Karpas-422 (cell line): ENCODE results near the gene SMARCC2. TPM values are rescaled to one million over a fixed set of nuclear protein-coding genes. Genes with fewer than 3 reads are reported as not detected.
"Not testable (repeated sequence)": the region's sequence is repeated elsewhere in the genome, so short reads cannot be mapped to it uniquely, and the experiment has no call there.

ENCODE experiments used
- DNase-seq: peaks from one replicate; pipeline ENCODE4 v3.0.0-alpha.2; 2015
- H2AFZ ChIP-seq: fragments of 200-600 bp; sonication (generic); 2 replicates; pipeline ENCODE4 v1.6.1; 2014; ENCODE audit warnings: antibody characterized with exemption, low read length, mixed read lengths
- H3K27ac ChIP-seq: fragments of 200-600 bp; sonication (generic); 2 replicates; pipeline ENCODE4 v1.5.1; 2014; ENCODE audit warnings: mild to moderate bottlenecking, low read length, moderate library complexity
- H3K27me3 ChIP-seq: fragments of 200-600 bp; sonication (generic); 2 replicates; pipeline ENCODE4 v1.6.1; 2014; ENCODE audit warnings: low read length, mixed read lengths
- H3K36me3 ChIP-seq: fragments of 200-600 bp; sonication (generic); 2 replicates; pipeline ENCODE4 v1.6.1; 2014; ENCODE audit warnings: low read length, mixed read lengths; ENCODE audit not compliant: insufficient read depth
- H3K4me1 ChIP-seq: fragments of 200-600 bp; sonication (generic); 2 replicates; pipeline ENCODE4 v1.6.1; 2014; ENCODE audit warnings: mild to moderate bottlenecking, low read length, mixed read lengths
- H3K4me2 ChIP-seq: fragments of 200-600 bp; sonication (generic); 2 replicates; pipeline ENCODE4 v1.6.1; 2014; ENCODE audit warnings: low read length, low read depth, mild to moderate bottlenecking; ENCODE audit not compliant: poor library complexity, severe bottlenecking
- H3K4me3 ChIP-seq: fragments of 200-600 bp; sonication (generic); 2 replicates; pipeline ENCODE4 v1.5.1; 2014; ENCODE audit warnings: mild to moderate bottlenecking, antibody characterized with exemption, low read length, mixed read lengths
- H3K79me2 ChIP-seq: fragments of 200-600 bp; sonication (generic); 2 replicates; pipeline ENCODE4 v1.6.1; 2014; ENCODE audit warnings: mild to moderate bottlenecking, low read length, mixed read lengths
- H3K9ac ChIP-seq: fragments of 200-600 bp; sonication (generic); 2 replicates; pipeline ENCODE4 v1.6.0; 2014; ENCODE audit warnings: low read length
- H3K9me2 ChIP-seq: fragments of 200-600 bp; sonication (generic), shearing (Covaris generic); replicated peaks from 2 replicates; pipeline ENCODE4 v1.6.0; 2014; ENCODE audit warnings: mild to moderate bottlenecking, low read length, moderate library complexity; ENCODE audit not compliant: insufficient read depth
- H3K9me3 ChIP-seq: fragments of 300-700, 200-600 bp; sonication (generic); 2 replicates; pipeline ENCODE4 v1.6.1; 2014; ENCODE audit warnings: low read length, mixed read lengths
- H4K20me1 ChIP-seq: fragments of 200-600 bp; sonication (generic); 2 replicates; pipeline ENCODE4 v1.6.1; 2014; ENCODE audit warnings: mild to moderate bottlenecking, antibody characterized with exemption, low read length, low read depth; ENCODE audit not compliant: insufficient read depth
- total RNA-seq: library from RNA; depleted of rRNA; stranded (reverse); fragments of >200 nt; shearing (Covaris generic); gene quantifications from 2 replicates; pipeline ENCODE4 v1.2.3, GENCODE V29; 2014; ENCODE audit warnings: low replicate concordance

Gene SMARCC2
- total RNA-seq, 1 experiment from 2014 or later = 26.2 TPM

DNA sequence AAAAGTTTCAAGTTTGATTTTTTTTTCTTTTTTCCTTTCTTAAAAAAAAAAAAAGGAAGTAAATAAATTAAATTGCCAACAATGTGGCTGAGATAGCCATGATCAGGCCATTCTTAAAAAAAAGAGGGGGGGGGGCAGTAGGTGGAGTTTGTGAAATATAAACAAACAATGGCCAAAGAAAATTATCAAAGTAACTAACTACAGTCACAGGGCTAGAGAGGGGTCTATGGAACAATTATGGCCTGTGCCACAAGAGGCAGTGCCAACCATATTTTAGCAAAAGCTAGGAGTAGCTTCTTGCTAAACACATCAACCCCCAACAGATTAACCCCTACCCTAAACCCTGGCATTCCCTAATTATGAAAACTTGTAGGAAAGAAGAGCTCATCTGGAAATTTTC, 16.2 kb upstream of the SMARCC2 start:
- H3K4me1 ChIP-seq = peaks cover 30% of the 10 kb centered on the region
- H3K27me3 ChIP-seq = no peaks in the 10 kb centered on the region
- no peak overlapping the region for H3K9ac ChIP-seq
- no peak overlapping the region for H2AFZ ChIP-seq
- H3K79me2 ChIP-seq = no peaks in the 10 kb centered on the region
- H4K20me1 ChIP-seq = no peaks in the 10 kb centered on the region
- peak overlapping the region; percentile 28 for H3K4me2 ChIP-seq
- peak; percentile 60 for DNase-seq
- peaks cover 29% of the 10 kb centered on the region; the same call in 1 of the 2 replicates for H3K36me3 ChIP-seq
- no peak overlapping the region for H3K4me3 ChIP-seq
- peak overlapping the region; percentile 18 for H3K27ac ChIP-seq
- H3K9me2 ChIP-seq = no peaks in the 10 kb centered on the region
- H3K9me3 ChIP-seq = no peaks in the 10 kb centered on the region

DNA sequence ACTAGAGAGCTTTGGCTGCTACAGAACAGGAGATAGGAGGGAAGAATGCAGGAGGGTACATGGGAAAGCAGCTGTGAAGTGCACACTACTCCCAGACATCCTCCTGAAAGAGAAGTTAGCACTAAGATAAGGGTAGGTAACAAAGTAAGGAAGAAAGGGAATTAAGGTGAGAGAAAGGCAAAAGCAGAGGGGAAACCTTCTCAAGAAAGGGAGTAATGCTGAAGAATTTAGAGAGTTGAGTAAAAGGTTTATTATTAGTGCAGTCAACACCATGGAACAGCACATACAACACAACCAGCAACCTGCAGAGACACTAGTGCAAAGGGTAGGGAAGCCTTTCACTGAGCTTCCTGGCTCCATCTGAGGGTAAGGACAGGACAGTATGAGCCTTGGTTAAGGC, 15.0 kb upstream of the SMARCC2 start:
- Histone ChIP-seq H4K20me1 (no peaks in the 10 kb centered on the region), H3K27me3 (no peaks in the 10 kb centered on the region), H3K4me1 (peaks cover 30% of the 10 kb centered on the region), H3K4me3 (no peak overlapping the region), H2AFZ (no peak overlapping the region), H3K9me2 (no peaks in the 10 kb centered on the region), H3K4me2 (no peak overlapping the region), H3K79me2 (no peaks in the 10 kb centered on the region), H3K9me3 (no peaks in the 10 kb centered on the region), H3K27ac (no peak overlapping the region), H3K9ac (no peak overlapping the region), H3K36me3 (peaks cover 20% of the 10 kb centered on the region; the same call in 1 of the 2 replicates)
- DNase-seq = no peak

DNA sequence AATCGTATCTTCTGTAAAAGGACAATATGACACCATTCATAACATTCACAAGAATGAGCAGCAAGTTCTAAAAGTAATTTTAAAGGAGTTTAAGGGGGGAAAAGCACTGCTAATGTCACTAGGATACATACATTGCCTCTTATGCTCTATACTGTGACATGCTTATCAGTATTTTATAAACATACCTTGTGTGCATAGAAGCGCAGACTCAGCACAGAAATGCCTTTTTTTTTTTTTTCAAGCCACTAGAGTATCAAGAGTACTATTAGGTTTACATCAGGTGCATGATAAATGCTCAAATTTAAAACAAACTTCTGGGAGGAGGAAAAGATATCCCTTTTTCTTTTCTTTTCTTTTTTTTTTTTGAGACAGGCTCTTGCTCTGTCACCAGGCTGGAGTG, 13.6 kb upstream of the SMARCC2 start:
- Histone ChIP-seq H3K9me2 (no peaks in the 10 kb centered on the region), H3K27ac (no peak overlapping the region), H3K36me3 (peaks cover 18% of the 10 kb centered on the region; the same call in 1 of the 2 replicates), H3K4me3 (no peak overlapping the region), H4K20me1 (no peaks in the 10 kb centered on the region), H3K4me1 (peaks cover 25% of the 10 kb centered on the region), H2AFZ (no peak overlapping the region), H3K9me3 (no peaks in the 10 kb centered on the region), H3K79me2 (no peaks in the 10 kb centered on the region), H3K27me3 (no peaks in the 10 kb centered on the region), H3K9ac (no peak overlapping the region), H3K4me2 (no peak overlapping the region)
- DNase-seq = no peak

DNA sequence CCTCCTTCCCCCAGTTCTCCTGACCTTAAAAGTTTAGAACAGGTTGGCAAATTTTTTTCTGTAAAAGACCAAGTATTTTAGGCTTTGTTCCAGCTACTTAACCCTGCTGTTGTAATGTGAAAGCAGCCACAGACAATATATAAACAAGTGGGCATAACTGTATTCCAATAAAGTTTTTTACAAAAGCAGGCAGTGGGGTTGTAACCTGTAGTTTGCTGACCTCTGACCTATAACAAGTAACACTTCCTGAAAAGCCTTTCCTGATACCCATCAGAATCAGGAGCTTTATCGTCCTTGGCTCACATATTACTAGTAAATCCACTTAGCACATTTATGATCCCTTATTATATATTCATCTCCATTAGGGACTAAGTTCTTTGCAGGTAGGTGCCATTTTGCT, 13.1 kb upstream of the SMARCC2 start:
- H2AFZ ChIP-seq = no peak overlapping the region
- no peaks in the 10 kb centered on the region for H3K9me3 ChIP-seq
- no peak overlapping the region for H3K9ac ChIP-seq
- H3K4me1 ChIP-seq = peaks cover 20% of the 10 kb centered on the region
- H3K27me3 ChIP-seq = no peaks in the 10 kb centered on the region
- no peaks in the 10 kb centered on the region for H4K20me1 ChIP-seq
- H3K4me2 ChIP-seq = no peak overlapping the region
- DNase-seq = no peak
- no peaks in the 10 kb centered on the region for H3K9me2 ChIP-seq
- no peaks in the 10 kb centered on the region for H3K79me2 ChIP-seq
- no peak overlapping the region for H3K27ac ChIP-seq
- H3K4me3 ChIP-seq = no peak overlapping the region
- H3K36me3 ChIP-seq = peaks cover 13% of the 10 kb centered on the region; the same call in 1 of the 2 replicates

DNA sequence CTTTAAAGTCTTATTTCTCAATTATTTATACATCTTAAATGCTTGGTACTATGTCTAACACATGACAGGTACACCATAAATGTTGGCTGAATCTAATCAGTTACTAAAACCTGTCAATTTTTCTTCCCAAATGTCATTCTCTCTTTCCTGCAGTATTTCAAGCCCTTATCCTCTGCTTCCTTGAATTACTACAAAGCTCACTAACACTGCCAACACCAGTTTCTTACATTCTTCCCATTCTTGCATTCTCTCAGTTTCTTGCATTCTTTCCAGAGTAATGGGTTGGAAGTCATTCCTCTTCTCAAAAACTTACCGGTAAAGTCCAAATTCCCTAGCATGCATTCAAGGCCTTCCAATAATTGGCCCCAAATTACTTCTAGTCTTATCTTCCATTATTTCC, 9.6 kb upstream of the SMARCC2 start:
- H3K4me1 ChIP-seq = peaks cover 5% of the 10 kb centered on the region
- H3K27me3 ChIP-seq = no peaks in the 10 kb centered on the region
- H3K36me3 ChIP-seq = no peaks in the 10 kb centered on the region
- no peak overlapping the region for H2AFZ ChIP-seq
- no peak overlapping the region for H3K4me3 ChIP-seq
- no peak for DNase-seq
- H3K9ac ChIP-seq = no peak overlapping the region
- no peak overlapping the region for H3K4me2 ChIP-seq
- no peaks in the 10 kb centered on the region for H3K9me2 ChIP-seq
- no peak overlapping the region for H3K27ac ChIP-seq
- H3K79me2 ChIP-seq = no peaks in the 10 kb centered on the region
- H4K20me1 ChIP-seq = no peaks in the 10 kb centered on the region
- no peaks in the 10 kb centered on the region for H3K9me3 ChIP-seq

DNA sequence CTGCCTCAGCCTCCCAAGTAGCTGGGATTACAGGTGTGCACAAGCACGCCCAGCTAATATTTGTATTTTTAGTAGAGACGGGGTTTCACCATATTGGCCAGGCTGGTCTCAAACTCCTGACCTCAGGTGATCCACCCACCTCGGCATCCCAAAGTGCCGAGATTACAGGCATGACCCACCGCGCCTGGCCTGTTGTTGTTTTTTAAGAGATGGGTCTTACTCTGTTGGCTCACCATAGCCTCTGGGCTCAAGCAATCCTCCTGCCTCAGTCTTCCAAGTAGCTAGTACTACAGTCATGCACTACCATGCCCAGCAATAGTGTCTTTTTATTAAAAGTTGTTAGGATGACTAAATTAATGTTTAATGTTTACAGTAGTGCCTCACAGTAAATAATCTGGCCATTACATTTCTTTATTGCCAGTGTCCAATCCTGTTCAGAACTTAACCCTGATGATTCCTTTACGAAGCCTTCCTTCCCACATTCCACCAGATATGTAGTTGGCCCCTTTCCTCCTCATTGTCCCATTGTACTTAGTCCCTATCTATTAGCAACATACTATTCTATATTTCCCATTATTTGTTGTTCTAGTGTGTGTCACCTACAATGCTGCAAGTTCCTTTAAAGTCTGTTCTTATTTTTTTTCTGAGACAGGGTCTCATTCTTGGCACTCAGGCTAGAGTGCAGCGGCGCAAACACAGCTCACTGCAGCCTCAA, 8.8 kb upstream of the SMARCC2 start:
- Histone ChIP-seq H3K4me3 (no peak overlapping the region), H3K9ac (no peak overlapping the region), H3K27ac (no peak overlapping the region), H3K9me2 (no peaks in the 10 kb centered on the region), H2AFZ (no peak overlapping the region), H3K9me3 (no peaks in the 10 kb centered on the region), H4K20me1 (no peaks in the 10 kb centered on the region), H3K79me2 (no peaks in the 10 kb centered on the region), H3K4me1 (peaks cover 9% of the 10 kb centered on the region), H3K36me3 (no peaks in the 10 kb centered on the region), H3K4me2 (no peak overlapping the region), H3K27me3 (no peaks in the 10 kb centered on the region)
- DNase-seq = no peak

DNA sequence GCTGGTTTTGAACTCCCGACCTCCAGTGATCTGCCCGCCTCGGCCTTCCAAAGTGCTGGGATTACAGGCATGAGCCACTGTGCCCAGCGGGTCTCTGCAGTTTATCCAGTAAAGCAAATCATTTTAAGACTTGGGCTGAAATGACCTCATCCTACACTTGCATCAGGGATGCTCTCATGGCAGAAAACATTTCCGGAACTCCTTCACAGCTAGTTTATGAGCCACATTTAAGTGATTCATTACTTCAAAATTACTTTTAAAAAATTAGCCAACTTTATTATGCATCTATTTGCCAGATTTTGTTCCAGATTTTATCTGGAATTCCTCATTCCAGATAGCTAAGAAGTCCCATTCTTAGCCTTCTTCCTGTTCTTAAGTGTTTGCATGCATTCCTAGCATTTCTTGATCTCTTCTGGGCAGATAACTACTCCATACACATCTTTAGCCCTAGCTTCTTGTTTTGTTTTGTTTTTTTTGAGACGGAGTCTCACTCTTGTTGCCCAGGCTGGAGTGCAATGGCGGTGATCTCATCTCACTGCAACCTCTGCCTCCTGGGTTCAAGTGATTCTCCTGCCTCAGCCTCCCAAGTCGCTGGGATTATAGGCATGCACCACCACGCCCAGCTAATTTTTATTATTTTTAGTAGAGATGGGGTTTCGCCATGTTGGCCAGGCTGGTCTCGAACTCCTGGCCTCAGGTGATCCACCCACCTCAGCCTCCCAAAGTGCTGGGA, 7.7 kb upstream of the SMARCC2 start:
- not testable (repeated sequence) for H3K9me2 ChIP-seq, H3K9me3 ChIP-seq, H3K27me3 ChIP-seq, H2AFZ ChIP-seq, H4K20me1 ChIP-seq, H3K79me2 ChIP-seq, DNase-seq, H3K27ac ChIP-seq, H3K36me3 ChIP-seq, H3K4me2 ChIP-seq, H3K4me3 ChIP-seq, H3K9ac ChIP-seq
- peaks cover 16% of the 10 kb centered on the region for H3K4me1 ChIP-seq

DNA sequence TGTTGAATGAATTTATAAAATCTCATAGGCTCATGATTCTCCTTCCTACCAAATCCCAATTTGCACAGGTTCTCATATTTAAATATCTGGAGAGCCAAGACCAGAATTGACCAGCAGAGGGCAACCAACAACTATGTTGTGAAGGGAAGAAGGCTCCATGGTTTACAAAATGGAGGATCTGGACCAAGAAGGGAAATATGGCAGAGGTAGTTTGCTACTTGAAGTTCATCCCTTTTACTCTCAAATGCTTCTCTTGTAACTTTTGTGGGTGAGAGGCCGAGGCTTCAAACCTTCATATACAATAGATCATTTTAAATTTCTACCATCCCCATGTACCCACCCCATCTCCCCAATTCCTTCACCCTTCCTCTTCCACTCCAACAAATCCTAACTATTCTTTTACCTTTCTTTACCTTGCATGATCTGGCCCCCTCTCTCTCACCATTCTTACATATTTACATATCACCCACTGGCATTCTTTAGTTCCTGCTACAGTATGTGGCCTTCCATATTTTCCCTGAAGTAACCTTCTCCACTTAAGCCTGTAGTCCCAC, 3.8 kb upstream of the SMARCC2 start:
- no peaks in the 10 kb centered on the region for H3K9me3 ChIP-seq
- peak; percentile 96 for DNase-seq
- H3K36me3 ChIP-seq = no peaks in the 10 kb centered on the region
- H3K27me3 ChIP-seq = no peaks in the 10 kb centered on the region
- H4K20me1 ChIP-seq = no peaks in the 10 kb centered on the region
- peaks cover 32% of the 10 kb centered on the region for H3K4me1 ChIP-seq
- H3K9me2 ChIP-seq = no peaks in the 10 kb centered on the region
- peaks cover 18% of the 10 kb centered on the region for H3K79me2 ChIP-seq
- peak overlapping the region; percentile 52; the same call in 1 of the 2 replicates for H3K27ac ChIP-seq
- H3K4me2 ChIP-seq = peak overlapping the region; percentile 10
- H3K9ac ChIP-seq = no peak overlapping the region
- peak overlapping the region; percentile 82 for H2AFZ ChIP-seq
- no peak overlapping the region for H3K4me3 ChIP-seq
